Putamen (tissue), 1 donor: ENCODE results near the gene ABHD18.

ENCODE experiments used
- DNase-seq: peaks from one replicate; pipeline ENCODE4 v3.0.0-alpha.2; 2016; ENCODE audit warnings: low spot score

Gene ABHD18

DNA sequence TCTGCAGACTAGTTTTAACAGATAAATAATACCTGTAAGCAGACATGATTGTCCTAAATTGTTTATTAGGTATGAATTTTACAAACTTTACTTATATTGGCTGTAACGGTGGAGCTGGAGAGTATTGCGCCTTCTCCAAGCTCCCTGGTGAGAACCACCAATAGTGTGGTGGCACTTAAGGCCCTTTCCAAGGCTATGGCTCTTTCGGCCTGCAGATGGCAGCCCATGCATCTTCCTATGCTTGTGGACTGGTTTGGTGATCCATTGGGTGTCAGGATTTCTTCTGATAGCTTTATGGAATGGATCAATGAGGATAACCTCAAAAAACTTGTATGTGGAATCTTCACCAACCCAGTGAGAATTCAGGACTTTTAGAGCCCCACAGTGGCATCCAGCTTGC, 103.7 kb downstream of the ABHD18 start:
- no peak for DNase-seq

- DNase-seq = no peak
Measured at GRCh38 chr4:128076464-128076863, 111.3 kb downstream of the ABHD18 start.
